Endodermal cell (in vitro differentiated cells): Measurements from ENCODE around the gene ST6GALNAC1. TPM values are rescaled to one million over a fixed set of nuclear protein-coding genes. Genes with fewer than 3 reads are reported as not detected.

Experiments used
- DNase-seq: peaks from one replicate; pipeline ENCODE4 v3.0.0-alpha.2; 2017
- H3K27ac ChIP-seq: 2 replicates; pipeline ENCODE4 v1.5.1; 2013; ENCODE audit warnings: mild to moderate bottlenecking, low read depth, low read length, moderate library complexity
- H3K27me3 ChIP-seq: 2 replicates; pipeline ENCODE4 v1.6.1; 2013; ENCODE audit warnings: mild to moderate bottlenecking, low read length, moderate library complexity; ENCODE audit not compliant: insufficient read depth, control insufficient read depth, poor library complexity, severe bottlenecking
- H3K36me3 ChIP-seq: 2 replicates; pipeline ENCODE4 v1.7.0; 2013; ENCODE audit warnings: mild to moderate bottlenecking, low read length, moderate library complexity; ENCODE audit not compliant: control insufficient read depth, insufficient read depth
- H3K4me1 ChIP-seq: one replicate; pipeline ENCODE4 v1.7.0; 2013; ENCODE audit warnings: low read length; ENCODE audit not compliant: control insufficient read depth, insufficient read depth
- H3K4me3 ChIP-seq: 2 replicates; pipeline ENCODE4 v1.5.1; 2013; ENCODE audit warnings: mild to moderate bottlenecking, low read length, moderate library complexity
- H3K9ac ChIP-seq: 2 replicates; pipeline ENCODE4 v1.6.1; 2013; ENCODE audit warnings: mild to moderate bottlenecking, low read length, moderate library complexity; ENCODE audit not compliant: poor library complexity, severe bottlenecking; ENCODE audit errors: extremely low read depth
- H3K9me3 ChIP-seq: 2 replicates; pipeline ENCODE4 v1.6.1; 2013; ENCODE audit warnings: mild to moderate bottlenecking, low read length, moderate library complexity; ENCODE audit not compliant: control insufficient read depth
- H3K27ac Mint-ChIP-seq: 2 replicates; pipeline ENCODE4 v1.8.0; 2020; ENCODE audit warnings: mixed read lengths
- H3K27me3 Mint-ChIP-seq: 2 replicates; pipeline ENCODE4 v1.8.0; 2021; ENCODE audit warnings: mild to moderate bottlenecking, mixed read lengths; ENCODE audit not compliant: insufficient read depth
- H3K36me3 Mint-ChIP-seq: 2 replicates; pipeline ENCODE4 v1.8.0; 2020; ENCODE audit warnings: low read depth, mixed read lengths
- H3K4me1 Mint-ChIP-seq: 2 replicates; pipeline ENCODE4 v1.8.0; 2020; ENCODE audit warnings: mixed read lengths
- H3K4me3 Mint-ChIP-seq: 2 replicates; pipeline ENCODE4 v1.8.0; 2020; ENCODE audit warnings: mild to moderate bottlenecking, moderate library complexity, mixed read lengths
- H3K9me3 Mint-ChIP-seq: 2 replicates; pipeline ENCODE4 v1.8.0; 2020; ENCODE audit warnings: mild to moderate bottlenecking, mixed read lengths
- WGBS, 2 experiments: methylation state at CpG; one replicate each; pipeline versions ENCODE4 v1.1.5 to v1.1.7; 2013; ENCODE audit warnings: missing lambda C conversion rate in 2 of 2, mixed read lengths in 1 of 2; ENCODE audit not compliant: insufficient coverage in 1 of 2, insufficient read length in 1 of 2; 5-methylcytosine and 5-hydroxymethylcytosine counted together
- total RNA-seq, 2 donors: library from RNA; stranded (reverse); fragmentation: NEBNext Ultra II Directional in 1 of 2; extraction: Animal tissue kit (Norgen Biotek cat#: 25700) in 1 of 2; gene quantifications; 2 replicates in 1 of 2; 3 replicates in 1 of 2; pipeline ENCODE4 v1.2.1, GENCODE V29; 2021
- TF ChIP-seq, protein P1 (sequence below): fragments of 200-600 bp; sonication (generic); conservative IDR thresholded peaks from 2 replicates; pipeline ENCODE4 v1.5.0; 2021; ENCODE audit warnings: antibody characterized with exemption, mild to moderate bottlenecking

ST6GALNAC1 gene
- total RNA-seq, 2 donors from 2014 or later: not detected

DNA sequence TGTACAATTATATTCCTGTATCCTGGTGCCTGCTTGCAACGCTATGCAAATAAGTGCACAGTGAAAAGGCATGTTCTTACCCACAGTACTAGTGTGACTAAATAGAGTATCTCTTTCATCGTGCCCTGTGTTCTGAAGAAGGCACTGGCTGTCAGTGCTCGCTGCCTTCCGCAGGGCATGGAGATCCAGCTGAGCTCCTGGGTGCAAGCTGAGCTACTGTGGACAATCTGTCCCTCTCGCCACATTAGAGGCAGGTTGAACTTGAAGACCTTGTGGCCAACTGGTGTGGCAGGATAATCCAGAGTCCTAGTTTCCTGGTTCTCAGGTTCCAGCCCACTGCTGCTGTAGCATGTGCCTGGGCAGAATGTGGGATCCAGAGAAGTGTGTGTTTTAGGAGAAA is 1.9 kb upstream of the ST6GALNAC1 start:
- Histone ChIP-seq H3K9me3 (no peaks in the 10 kb centered on the region), H3K27ac (no peak overlapping the region), H3K36me3 (no peaks in the 10 kb centered on the region), H3K4me1 (peaks cover 4% of the 10 kb centered on the region), H3K9ac (no peak overlapping the region), H3K27me3 (no peaks in the 10 kb centered on the region), H3K4me3 (no peak overlapping the region)
- H3K27me3 Mint-ChIP-seq: peaks cover 9% of the 10 kb centered on the region
- no peaks in the 10 kb centered on the region for H3K36me3 Mint-ChIP-seq
- TF ChIP-seq, protein P1, sequence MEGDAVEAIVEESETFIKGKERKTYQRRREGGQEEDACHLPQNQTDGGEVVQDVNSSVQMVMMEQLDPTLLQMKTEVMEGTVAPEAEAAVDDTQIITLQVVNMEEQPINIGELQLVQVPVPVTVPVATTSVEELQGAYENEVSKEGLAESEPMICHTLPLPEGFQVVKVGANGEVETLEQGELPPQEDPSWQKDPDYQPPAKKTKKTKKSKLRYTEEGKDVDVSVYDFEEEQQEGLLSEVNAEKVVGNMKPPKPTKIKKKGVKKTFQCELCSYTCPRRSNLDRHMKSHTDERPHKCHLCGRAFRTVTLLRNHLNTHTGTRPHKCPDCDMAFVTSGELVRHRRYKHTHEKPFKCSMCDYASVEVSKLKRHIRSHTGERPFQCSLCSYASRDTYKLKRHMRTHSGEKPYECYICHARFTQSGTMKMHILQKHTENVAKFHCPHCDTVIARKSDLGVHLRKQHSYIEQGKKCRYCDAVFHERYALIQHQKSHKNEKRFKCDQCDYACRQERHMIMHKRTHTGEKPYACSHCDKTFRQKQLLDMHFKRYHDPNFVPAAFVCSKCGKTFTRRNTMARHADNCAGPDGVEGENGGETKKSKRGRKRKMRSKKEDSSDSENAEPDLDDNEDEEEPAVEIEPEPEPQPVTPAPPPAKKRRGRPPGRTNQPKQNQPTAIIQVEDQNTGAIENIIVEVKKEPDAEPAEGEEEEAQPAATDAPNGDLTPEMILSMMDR: no peak
- no peak for DNase-seq
- no peak overlapping the region for H3K4me3 Mint-ChIP-seq
- no peaks in the 10 kb centered on the region for H3K9me3 Mint-ChIP-seq
- no peak overlapping the region for H3K27ac Mint-ChIP-seq
- 72 to 73% methylated on average over 4 to 5 of the region's 5 CpGs for WGBS, 2 experiments
- H3K4me1 Mint-ChIP-seq: peaks cover 8% of the 10 kb centered on the region

DNA sequence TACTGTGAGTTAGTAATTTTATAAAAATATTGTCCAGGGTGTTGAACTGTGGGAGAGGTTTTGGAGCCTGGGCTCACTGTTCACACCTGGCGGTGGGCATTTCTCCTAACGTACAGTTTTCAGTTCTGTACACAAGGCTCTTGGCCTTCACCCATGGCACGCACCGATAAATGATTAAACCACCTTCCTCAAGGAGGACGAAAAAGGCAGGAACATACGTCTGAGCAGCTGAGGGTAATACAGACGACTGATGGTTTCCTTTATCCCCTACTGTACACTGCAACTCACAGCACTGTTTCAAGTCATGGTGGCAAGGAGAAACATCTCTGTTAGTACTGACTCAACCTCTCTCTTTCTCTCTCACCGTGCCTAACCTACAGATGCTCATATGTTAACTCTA is 1.4 kb upstream of the ST6GALNAC1 start:
- Mint-ChIP-seq H3K4me3 (no peak overlapping the region), H3K27me3 (peaks cover 9% of the 10 kb centered on the region), H3K36me3 (no peaks in the 10 kb centered on the region), H3K9me3 (no peaks in the 10 kb centered on the region), H3K27ac (no peak overlapping the region), H3K4me1 (peaks cover 11% of the 10 kb centered on the region)
- no peak overlapping the region for H3K27ac ChIP-seq
- peaks cover 7% of the 10 kb centered on the region for H3K4me1 ChIP-seq
- 93 to 98% methylated on average over 6 to 8 of the region's 8 CpGs for whole genome bisulfite sequencing, 2 experiments
- no peak for DNase-seq
- H3K4me3 ChIP-seq: no peak overlapping the region
- H3K27me3 ChIP-seq: no peaks in the 10 kb centered on the region
- no peaks in the 10 kb centered on the region for H3K9me3 ChIP-seq
- TF ChIP-seq, protein P1: no peak
- no peaks in the 10 kb centered on the region for H3K36me3 ChIP-seq
- no peak overlapping the region for H3K9ac ChIP-seq

DNA sequence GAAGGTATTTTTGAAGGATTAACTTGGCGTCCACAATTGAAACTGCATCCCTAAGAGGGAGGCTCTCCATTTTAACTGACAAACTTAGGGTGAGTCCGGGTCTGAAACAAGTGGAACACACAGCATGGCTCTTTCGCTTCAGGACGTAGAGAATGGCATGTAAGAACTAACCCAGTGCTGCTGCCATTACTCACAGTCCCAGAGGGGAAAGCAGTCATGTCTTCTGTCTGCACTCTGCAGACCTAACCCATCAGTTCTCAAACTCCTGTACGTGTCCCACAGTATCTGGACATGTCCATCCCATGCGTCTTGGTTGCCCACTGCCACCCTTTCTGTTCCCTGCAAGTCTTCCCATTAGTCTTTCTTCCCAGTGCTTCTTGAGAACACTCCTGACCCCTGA is 563 bp downstream of the ST6GALNAC1 start:
- 90 to 94% methylated on average over 6 of the region's 6 CpGs for WGBS, 2 experiments
- no peaks in the 10 kb centered on the region for H3K9me3 ChIP-seq
- H3K4me3 ChIP-seq: no peak overlapping the region
- H3K9ac ChIP-seq: no peak overlapping the region
- Mint-ChIP-seq H3K36me3 (no peaks in the 10 kb centered on the region), H3K27ac (no peak overlapping the region), H3K9me3 (no peaks in the 10 kb centered on the region), H3K4me3 (no peak overlapping the region), H3K4me1 (peaks cover 17% of the 10 kb centered on the region), H3K27me3 (peaks cover 9% of the 10 kb centered on the region)
- no peaks in the 10 kb centered on the region for H3K27me3 ChIP-seq
- no peak for DNase-seq
- peaks cover 7% of the 10 kb centered on the region for H3K4me1 ChIP-seq
- TF ChIP-seq, protein P1: no peak
- no peak overlapping the region for H3K27ac ChIP-seq
- no peaks in the 10 kb centered on the region for H3K36me3 ChIP-seq
